T-helper 1 cell (primary cell): Measurements from ENCODE around the gene ZPR1.
A peak's percentile ranks its signal among the peaks of the same experiment; 100 is the strongest.
"Not testable (repeated sequence)": the region's sequence is repeated elsewhere in the genome, so short reads cannot be mapped to it uniquely, and the experiment has no call there.

Source experiments
- DNase-seq, 5 donors: peaks; one replicate each; pipeline ENCODE4 v3.0.0-alpha.2; 2012 to 2020
- total RNA-seq, 4 donors: gene quantifications; one replicate each; lab custom pipeline; 2026; lab: John Stamatoyannopoulos, UW

The ZPR1 gene, protein sequence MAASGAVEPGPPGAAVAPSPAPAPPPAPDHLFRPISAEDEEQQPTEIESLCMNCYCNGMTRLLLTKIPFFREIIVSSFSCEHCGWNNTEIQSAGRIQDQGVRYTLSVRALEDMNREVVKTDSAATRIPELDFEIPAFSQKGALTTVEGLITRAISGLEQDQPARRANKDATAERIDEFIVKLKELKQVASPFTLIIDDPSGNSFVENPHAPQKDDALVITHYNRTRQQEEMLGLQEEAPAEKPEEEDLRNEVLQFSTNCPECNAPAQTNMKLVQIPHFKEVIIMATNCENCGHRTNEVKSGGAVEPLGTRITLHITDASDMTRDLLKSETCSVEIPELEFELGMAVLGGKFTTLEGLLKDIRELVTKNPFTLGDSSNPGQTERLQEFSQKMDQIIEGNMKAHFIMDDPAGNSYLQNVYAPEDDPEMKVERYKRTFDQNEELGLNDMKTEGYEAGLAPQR
- total RNA-seq, result 120 to 157 (median 127) reads per million in 4 donors

DNA sequence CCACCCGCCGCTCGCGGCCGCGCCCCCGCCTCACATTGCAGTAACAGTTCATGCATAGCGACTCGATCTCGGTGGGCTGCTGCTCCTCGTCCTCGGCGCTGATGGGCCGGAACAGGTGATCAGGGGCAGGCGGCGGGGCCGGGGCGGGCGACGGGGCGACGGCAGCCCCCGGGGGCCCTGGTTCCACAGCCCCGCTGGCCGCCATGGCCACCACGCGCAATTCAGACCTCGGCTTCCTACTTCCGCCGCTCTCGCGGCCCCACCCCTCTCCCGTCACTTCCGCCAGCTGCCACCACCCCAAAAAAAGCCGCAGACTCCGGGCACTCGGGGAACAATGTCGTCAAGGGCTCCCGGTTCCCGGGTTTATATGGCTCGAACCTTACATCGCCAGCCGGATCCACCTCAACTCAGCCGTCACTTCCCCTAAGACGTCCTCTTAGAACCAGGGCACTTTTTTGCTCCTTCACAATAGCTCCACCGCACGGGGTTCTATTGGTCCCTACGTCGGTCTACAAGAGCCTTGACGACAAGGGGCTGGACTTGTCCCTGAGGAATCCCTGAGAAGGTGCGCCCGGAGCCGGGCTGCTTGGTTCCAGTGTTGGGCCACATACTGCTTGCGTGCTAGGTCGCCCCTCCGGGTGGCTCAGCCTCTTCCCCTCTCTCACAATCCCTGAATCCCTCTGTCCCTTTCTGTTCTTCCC, at the start of gene ZPR1:
Gene ZPR1, minus strand, starts transcription at position 238 of the 701 bp plus-strand sequence. Its CDS starts 33 bp downstream, at position 205.
- peak; percentile 72 to 88 (median 80) for DNase-seq

DNA sequence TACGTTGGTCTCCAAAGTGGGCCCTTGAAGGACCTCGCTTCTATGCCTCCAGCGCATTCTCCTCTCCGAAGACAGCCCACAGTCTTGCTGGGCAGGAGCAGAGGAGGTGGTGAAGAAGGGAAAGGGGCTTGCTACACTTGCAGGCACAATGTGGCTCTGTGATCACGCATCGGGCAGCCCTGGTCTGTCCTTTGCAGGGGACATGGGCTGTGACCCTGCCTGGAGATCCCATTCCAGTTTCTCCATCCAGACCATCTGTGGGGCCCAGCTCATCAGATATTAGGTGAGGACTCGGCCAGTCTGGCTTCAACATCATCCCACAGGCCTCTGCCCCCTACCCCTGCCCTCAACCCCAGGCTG, 48.8 kb upstream of the ZPR1 start:
- DNase-seq, result no peak

DNA sequence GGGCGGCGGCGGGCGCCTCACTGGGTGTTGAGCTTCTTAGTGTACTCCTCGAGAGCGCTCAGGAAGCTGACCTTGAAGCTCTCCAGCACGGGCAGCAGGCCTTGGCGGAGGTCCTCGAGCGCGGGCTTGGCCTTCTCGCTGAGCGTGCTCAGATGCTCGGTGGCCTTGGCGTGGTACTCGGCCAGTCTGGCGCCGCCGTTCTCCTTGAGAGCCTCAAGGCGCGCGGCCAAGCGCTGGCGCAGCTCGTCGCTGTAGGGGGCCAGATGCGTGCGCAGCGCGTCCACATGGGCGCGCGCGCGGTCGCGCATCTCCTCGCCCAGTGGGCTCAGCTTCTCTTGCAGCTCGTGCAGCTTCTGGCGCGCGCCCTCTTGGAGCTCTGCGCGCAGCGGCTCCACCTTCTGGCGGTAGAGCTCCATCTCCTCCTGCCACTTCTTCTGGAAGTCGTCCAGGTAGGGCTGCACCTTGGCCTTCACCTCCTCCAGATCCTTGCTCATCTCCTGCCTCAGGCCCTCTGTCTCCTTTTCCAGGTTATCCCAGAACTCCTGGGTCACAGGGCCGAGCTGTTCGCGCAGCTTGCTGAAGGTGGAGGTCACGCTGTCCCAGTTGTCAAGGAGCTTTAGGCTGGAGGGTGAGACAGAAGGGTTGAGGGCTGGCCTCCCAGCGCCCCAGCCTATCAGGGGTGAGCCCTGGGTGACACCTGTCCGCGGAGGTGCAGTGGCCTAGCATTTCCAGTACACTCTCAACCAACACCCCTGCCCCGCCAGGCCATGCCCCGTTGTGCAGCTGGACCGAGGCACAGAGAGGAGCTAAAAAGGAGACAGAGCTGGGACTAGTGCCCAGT, 48.2 kb upstream of the ZPR1 start:
- peak; percentile 51 to 87 (median 67) for DNase-seq

DNA sequence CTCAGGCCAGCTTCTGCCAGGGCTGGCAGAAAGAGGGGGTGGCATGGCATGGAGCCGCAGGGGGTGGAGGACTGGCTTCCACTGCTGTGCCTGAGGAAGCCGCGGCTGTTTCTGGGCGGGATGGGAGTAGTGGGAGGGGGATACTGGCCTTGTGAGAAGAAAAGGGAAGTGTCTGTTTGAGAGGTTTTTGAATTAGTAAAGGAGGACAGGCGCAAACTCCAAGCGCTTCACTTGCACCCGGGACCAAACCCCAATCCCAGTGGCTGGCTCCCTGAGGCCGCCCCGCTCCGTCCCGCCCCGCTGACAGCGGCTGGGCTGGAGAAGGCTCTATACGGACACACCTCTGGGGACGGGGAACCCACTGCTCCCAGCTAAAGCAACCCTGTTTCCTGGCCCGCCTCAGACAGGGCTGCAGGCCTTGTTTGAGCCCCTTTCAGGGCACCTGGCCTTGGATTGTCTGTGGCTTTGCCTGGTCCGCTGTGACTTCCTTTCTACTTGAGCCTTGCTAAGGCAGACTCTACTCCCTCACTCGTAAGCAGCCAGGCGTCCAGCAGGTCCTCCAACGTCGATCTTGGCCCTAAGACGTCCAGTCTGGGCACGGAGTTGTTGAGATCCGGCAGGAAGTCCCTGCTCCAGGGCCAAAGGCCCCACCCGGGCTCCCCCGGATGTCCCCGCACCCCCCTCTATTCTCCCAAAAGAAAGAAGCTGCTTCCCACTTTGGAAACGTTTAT, 47.4 kb upstream of the ZPR1 start:
- DNase-seq, result no peak

DNA sequence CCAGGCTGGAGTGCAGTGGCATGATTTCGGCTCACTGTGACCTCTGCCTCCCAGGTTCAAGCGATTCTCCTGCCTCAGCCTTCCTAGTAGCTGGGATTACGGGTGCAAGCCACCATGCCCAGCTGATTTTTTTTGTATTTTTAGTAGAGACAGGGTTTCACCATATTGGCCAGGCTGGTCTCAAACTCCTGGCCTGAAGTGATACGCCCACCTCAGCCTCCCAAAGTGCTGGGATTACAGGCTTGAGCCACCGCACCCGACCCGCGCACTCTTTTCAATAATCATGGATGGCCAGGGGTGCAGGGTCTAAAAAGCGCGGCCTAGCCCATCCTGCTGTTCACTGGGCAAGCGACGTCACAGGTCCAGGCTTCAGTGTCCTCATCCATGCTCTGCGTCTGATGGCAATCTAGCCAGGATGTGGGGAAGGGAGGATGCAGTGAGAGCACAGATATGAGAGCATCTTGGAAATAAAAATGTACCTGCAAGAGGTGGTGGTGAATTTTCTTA, 46.8 kb upstream of the ZPR1 start:
- not testable (repeated sequence) for DNase-seq

DNA sequence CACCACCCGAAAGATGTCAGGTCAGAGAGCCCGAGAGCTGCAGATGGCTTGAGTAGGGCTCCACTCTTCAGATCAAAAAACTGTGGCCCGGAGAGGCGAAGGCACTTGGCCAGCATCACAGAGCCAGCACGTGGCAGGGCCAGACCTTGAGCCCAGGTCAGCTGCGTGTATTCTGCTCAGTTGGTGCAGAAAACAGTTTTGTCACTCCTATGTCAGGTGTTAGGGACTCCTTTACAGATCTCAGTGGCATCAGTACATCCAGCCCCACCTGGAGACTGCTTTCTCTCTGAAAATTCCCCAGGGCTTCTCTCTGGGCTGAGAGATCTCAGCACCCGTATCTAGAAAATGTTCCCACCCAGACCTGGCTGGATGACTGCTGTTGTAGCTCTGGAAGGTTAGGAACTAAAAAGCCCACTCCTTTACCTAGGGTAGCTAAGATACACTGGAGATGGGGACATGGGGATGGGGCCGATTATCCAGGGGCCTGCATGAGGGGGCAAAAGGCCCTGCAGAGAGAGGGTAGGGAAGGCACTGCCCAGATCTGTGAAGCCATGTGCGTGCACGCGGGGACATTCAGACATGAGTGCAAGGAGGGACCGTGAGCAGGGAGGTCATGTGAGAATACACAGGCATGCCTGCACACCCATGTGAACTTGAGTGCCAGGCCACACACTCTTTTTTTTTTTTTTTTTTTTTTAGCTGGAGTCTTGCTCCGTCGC, 46.2 kb upstream of the ZPR1 start:
- DNase-seq, result no peak

DNA sequence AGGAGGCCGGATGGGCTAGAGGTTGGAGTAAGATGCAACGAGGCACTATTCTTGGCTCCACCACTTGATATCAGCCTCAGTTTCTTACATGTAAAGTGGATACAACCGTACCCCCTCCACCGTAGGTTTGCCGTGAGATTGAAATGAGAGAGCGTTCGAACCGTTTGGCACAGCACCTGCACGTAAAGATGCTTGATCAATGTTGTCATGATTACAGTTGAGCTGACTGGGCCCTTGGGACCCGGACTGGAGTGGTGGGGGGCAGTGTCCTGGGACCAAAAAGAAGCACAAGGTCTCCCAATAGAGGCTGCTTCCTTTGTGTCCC, 45.6 kb upstream of the ZPR1 start:
- no peak for DNase-seq

DNA sequence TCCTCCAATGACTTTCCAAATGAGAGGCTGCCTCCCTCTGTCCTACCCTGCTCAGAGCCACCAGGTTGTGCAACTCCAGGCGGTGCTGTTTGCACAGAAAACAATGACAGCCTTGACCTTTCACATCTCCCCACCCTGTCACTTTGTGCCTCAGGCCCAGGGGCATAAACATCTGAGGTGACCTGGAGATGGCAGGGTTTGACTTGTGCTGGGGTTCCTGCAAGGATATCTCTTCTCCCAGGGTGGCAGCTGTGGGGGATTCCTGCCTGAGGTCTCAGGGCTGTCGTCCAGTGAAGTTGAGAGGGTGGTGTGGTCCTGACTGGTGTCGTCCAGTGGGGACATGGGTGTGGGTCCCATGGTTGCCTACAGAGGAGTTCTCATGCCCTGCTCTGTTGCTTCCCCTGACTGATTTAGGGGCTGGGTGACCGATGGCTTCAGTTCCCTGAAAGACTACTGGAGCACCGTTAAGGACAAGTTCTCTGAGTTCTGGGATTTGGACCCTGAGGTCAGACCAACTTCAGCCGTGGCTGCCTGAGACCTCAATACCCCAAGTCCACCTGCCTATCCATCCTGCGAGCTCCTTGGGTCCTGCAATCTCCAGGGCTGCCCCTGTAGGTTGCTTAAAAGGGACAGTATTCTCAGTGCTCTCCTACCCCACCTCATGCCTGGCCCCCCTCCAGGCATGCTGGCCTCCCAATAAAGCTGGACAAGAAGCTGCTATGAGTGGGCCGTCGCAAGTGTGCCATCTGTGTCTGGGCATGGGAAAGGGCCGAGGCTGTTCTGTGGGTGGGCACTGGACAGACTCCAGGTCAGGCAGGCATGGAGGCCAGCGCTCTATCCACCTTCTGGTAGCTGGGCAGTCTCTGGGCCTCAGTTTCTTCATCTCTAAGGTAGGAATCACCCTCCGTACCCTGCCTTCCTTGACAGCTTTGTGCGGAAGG, 44.8 kb upstream of the ZPR1 start:
- DNase-seq, result no peak

DNA sequence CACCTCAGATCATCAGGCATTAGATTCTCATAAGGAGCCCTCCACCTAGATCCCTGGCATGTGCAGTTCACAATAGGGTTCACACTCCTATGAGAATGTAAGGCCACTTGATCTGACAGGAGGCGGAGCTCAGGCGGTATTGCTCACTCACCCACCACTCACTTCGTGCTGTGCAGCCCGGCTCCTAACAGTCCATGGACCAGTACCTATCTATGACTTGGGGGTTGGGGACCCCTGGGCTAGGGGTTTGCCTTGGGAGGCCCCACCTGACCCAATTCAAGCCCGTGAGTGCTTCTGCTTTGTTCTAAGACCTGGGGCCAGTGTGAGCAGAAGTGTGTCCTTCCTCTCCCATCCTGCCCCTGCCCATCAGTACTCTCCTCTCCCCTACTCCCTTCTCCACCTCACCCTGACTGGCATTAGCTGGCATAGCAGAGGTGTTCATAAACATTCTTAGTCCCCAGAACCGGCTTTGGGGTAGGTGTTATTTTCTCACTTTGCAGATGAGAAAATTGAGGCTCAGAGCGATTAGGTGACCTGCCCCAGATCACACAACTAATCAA, 44.0 kb upstream of the ZPR1 start:
- no peak for DNase-seq

DNA sequence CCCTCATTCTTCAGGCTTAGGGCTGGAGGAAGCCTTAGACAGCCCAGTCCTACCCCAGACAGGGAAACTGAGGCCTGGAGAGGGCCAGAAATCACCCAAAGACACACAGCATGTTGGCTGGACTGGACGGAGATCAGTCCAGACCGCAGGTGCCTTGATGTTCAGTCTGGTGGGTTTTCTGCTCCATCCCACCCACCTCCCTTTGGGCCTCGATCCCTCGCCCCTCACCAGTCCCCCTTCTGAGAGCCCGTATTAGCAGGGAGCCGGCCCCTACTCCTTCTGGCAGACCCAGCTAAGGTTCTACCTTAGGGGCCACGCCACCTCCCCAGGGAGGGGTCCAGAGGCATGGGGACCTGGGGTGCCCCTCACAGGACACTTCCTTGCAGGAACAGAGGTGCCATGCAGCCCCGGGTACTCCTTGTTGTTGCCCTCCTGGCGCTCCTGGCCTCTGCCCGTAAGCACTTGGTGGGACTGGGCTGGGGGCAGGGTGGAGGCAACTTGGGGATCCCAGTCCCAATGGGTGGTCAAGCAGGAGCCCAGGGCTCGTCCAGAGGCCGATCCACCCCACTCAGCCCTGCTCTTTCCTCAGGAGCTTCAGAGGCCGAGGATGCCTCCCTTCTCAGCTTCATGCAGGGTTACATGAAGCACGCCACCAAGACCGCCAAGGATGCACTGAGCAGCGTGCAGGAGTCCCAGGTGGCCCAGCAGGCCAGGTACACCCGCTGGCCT, 42.5 kb upstream of the ZPR1 start:
- DNase-seq, result no peak

DNA sequence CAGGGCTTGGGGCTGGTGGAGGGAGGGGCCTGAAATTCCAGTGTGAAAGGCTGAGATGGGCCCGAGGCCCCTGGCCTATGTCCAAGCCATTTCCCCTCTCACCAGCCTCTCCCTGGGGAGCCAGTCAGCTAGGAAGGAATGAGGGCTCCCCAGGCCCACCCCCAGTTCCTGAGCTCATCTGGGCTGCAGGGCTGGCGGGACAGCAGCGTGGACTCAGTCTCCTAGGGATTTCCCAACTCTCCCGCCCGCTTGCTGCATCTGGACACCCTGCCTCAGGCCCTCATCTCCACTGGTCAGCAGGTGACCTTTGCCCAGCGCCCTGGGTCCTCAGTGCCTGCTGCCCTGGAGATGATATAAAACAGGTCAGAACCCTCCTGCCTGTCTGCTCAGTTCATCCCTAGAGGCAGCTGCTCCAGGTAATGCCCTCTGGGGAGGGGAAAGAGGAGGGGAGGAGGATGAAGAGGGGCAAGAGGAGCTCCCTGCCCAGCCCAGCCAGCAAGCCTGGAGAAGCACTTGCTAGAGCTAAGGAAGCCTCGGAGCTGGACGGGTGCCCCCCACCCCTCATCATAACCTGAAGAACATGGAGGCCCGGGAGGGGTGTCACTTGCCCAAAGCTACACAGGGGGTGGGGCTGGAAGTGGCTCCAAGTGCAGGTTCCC, 41.8 kb upstream of the ZPR1 start, which contains the start of gene APOC3:
Gene APOC3, plus strand, starts transcription at position 383 of the 659 bp plus-strand sequence. CDS start 676 bp downstream, outside the sequence.
- DNase-seq, result no peak

DNA sequence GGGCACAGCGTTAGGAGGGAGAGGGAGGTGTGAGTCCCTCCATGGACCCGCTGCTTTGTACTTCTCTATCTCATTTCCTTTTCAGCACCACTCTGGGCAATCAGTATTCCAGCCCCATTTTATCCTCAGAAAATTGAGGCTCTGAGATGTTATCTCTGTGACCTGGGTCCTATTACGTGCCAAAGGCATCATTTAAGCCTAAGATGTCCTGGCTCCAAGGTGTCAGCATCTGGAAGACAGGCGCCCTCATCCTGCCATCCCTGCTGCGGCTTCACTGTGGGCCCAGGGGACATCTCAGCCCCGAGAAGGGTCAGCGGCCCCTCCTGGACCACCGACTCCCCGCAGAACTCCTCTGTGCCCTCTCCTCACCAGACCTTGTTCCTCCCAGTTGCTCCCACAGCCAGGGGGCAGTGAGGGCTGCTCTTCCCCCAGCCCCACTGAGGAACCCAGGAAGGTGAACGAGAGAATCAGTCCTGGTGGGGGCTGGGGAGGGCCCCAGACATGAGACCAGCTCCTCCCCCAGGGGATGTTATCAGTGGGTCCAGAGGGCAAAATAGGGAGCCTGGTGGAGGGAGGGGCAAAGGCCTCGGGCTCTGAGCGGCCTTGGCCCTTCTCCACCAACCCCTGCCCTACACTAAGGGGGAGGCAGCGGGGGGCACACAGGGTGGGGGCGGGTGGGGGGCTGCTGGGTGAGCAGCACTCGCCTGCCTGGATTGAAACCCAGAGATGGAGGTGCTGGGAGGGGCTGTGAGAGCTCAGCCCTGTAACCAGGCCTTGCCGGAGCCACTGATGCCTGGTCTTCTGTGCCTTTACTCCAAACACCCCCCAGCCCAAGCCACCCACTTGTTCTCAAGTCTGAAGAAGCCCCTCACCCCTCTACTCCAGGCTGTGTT, 41.1 kb upstream of the ZPR1 start:
- no peak for DNase-seq

DNA sequence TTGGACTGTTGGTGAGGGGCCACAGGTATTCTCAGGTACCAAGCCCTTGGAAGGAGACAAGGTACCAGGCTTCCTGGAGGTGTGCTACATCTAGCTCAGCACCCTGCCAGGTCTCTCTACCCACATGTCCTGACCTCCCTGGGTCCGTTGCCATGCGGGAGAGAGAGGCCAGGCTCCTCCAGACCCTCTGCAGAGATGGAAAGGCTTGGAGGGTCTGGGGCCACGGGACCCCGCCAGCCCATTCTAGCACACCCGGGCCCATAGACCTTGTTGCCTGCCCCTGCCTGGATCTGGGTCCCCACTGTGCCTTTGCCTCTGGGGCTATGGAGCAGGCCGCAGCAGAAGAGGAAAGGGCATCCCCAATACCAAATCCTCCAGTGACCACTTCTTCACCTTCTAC, 39.6 kb upstream of the ZPR1 start:
- DNase-seq, result no peak

DNA sequence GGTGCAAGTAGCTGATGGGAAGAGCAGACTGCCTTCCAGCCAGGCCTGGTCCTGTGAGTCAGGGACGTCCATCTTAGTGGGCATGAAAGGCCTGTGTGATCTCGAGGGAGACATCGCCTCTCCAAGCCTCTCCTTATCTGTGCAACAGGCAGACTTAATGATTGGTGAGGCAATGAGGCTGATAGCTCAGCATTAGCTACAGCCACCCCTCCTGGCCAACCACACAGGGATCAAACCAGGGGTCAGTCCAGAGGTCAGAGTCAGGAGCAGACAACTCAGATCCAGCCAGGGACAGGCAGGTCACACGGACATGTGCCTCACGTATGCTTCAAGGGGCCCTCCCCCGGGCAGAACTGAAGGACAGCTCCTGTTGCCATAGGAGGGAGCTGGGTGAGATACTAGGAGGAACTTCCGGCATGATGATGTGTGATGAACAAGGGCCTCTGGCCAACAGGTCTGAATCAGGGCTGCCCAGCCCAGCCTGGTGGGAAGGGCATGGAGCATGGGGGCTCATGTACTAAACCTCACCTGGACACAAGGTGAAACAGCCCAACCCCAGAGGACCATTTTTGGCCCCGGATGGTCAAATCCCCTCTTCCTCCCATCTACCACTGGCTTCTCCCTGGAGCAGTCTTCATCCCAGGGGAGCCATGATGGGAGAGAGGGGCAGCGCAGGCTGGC, 39.1 kb upstream of the ZPR1 start:
- DNase-seq, result no peak

DNA sequence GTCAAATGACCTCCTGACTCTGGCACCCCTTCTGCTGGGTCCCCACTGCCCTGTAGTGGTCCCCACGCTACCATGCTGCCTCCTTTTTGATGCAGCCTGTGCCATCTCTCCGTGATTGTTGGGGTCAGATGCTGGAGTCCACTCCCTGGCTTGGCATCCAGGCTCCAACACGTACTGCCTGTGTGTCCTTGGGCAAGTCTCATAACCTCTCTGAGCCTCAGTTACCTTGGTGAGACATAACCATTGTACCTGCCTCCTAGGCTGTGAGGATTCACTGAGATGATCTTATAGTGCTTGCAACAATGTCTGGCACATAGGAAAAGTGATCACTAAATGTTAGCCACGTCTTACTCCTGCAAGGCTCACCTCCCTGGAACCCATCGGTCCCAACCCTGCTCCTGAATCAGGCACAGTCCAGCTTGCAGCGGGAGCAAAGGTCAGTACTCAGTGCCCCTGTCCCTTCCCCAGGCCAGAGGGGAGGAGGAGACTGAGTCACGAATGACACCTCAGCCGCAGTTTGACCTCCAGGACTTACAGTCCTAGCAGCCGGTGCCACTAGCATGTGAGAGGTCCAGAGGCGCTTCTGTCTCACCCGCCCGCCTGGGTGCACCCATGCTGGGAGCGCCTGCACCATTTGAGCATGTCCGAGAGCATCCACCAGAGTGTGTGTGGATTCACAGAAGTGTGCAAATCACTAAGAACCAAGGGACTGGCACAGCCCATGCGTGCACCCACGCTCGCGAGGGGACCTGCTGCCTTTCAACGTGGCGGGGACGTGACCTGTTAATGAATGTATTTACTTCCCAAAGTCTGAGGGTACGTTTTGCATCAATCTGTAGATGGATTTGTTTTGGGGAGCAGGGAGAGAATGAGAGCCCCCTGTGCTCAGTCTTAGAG, 38.3 kb upstream of the ZPR1 start:
- no peak for DNase-seq

DNA sequence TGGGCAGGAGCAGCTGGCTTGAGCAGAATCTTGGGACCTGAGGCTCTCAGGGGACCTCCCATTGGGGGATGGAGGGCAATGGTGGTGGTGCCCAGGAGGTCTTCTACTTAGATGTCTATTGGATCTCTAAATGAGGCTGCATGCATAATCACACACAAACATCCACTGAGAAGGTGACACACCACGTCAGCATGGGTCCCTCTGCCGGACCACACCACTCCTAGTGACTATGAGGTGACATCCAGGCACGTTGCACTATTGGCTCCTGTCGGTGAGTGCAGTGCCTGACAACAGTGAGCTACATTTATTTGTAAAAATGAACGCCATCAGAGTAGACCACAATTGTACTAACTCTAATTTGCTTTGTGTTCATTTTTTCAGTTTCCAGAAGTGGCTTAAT, 37.6 kb upstream of the ZPR1 start:
- no peak for DNase-seq
